GM19193 (cell line): ENCODE results near the gene ULK3.

Source experiments
- POLR2A ChIP-seq: IDR thresholded peaks from 4 replicates; pipeline ENCODE4 v1.6.1; 2011; ENCODE audit not compliant: insufficient read depth, insufficient read length; ENCODE audit errors: extremely low read depth

ULK3 gene, protein sequence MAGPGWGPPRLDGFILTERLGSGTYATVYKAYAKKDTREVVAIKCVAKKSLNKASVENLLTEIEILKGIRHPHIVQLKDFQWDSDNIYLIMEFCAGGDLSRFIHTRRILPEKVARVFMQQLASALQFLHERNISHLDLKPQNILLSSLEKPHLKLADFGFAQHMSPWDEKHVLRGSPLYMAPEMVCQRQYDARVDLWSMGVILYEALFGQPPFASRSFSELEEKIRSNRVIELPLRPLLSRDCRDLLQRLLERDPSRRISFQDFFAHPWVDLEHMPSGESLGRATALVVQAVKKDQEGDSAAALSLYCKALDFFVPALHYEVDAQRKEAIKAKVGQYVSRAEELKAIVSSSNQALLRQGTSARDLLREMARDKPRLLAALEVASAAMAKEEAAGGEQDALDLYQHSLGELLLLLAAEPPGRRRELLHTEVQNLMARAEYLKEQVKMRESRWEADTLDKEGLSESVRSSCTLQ

DNA sequence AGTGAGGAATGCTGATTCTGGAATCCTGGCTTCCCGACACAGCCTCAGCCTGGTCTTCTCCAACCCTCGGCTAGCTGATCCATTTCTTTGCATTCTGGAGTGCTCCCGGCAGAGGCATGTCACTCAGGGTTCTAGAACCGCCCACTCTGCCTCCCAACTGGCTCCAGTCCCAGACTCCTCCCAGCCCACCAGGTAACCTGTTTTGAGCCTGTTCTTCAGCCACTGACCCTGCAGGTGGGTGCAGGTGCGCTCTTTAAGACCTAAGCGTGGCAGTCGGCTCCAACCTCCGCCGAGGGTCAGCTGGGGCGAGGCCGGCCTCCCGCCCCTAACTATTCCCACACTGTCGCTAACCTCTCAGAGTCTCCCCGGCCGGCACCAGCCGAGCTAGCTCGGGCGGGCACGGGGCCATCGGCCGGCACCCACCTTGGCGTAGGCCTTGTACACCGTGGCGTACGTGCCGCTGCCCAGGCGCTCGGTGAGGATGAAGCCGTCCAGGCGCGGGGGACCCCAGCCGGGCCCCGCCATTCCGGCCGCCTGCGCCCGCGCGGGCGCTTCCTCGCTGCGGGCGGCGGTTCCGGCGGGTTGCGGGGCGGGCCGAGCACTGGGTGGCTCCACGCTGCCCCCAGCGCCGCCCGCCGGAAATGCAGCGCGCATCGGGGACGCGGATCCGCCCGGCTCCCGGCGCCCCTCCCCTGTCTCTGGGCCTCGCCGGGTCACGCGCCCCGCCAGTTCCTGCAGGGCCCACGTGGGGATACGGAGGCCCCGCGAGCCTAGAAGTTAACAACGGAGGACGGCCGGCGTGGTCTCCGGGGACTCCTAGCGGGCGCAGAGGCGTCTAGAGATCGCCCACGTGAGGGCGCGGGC lies at the start of gene ULK3:
Gene ULK3 (minus strand): TSS at position 576 of the 864 bp plus-strand sequence. CDS start 51 bp downstream, at position 525.
- TF ChIP-seq POLR2A, result peak; percentile 69

DNA sequence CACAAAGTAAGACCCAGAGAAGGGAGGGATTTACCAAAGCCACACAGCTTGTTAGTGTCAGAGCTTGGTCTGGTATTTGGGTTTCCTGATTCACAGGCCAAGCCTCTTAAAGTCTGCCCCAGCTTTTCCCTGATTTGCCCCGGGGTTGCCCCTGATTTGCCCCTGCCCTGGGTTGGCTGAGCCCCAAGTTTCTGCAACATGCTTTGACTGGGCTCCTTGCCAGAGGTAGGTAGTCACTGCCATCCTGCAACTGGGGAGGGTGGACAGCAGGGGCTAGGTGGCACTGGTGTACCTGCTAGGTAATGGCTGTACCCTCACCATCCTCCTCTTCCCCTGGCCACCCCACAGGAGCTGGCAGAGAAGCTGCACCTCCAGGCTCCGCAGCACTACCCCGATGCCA lies 49.4 kb upstream of the ULK3 start:
- no peak for TF ChIP-seq POLR2A

DNA sequence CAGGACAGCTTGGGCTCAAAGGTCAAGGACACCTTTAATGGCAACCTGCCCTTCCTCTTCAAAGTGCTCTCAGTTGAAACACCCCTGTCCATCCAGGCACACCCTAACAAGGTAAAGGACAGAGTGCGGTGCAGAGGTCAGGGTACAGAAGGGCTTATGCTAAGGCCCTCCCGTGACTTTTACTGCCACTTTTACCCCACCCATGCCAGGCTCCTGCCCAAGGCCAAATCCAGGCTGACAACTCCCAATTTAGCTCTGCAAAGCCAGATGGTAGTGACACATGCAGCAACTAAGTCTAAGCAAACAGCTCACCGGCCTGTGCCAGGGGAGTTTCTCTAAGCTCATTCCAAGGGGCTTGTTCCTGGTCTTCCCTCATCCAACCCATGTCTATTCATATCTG lies 48.5 kb upstream of the ULK3 start:
- TF ChIP-seq POLR2A, result no peak

DNA sequence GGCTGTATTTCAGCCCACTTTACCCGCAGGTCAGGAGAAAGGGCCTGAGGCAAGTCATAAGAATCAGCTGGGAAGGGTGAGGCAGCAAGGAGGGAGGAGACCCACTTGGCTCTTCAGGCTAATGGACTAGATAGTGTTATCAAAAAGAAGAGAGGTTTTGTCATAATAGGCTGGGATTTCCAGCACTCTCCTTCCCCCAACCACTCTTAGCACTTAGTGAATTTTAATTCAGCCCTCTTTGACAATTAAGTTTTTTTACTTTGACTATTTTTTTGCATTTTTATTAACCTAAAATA lies 47.7 kb upstream of the ULK3 start:
- no peak for TF ChIP-seq POLR2A

DNA sequence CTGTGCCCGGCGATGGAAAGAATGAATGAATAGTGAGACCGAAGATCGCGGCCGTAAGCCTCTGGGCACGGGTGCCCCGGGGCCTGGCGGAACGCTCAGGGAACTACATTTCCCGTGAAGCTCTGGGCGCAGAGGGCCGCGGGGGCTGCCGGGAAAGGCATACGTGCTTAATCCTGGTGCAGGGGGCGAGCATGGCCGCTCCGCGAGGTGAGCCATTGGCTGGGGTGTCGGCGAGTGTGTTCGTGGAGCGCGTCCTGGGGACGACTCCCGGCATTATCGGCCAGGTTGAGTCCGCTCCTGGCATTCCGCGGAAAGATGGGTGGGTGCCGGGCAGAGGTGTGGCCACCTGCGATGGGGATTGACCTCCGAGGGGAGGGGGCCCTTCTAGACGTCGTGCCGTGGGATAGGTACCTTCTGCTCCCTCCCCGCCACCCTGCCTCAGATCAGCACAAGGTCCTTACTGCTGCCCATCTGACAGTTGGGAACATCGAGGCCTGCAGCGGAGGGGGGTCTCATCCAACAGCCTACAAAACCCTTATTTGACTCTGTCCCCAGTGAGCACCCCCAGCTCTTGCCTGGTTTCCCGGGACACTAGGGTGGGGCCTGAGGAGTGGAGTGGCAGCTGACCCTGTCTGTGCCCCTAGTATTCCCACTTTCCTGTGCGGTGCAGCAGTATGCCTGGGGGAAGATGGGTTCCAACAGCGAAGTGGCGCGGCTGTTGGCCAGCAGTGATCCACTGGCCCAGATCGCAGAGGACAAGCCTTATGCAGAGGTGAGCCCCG lies 47.1 kb upstream of the ULK3 start, which contains the start of gene MPI:
Gene MPI (plus strand): TSS at position 160 of the 782 bp plus-strand sequence. CDS start 32 bp downstream, at position 192.
- TF ChIP-seq POLR2A, result peak; percentile 96

DNA sequence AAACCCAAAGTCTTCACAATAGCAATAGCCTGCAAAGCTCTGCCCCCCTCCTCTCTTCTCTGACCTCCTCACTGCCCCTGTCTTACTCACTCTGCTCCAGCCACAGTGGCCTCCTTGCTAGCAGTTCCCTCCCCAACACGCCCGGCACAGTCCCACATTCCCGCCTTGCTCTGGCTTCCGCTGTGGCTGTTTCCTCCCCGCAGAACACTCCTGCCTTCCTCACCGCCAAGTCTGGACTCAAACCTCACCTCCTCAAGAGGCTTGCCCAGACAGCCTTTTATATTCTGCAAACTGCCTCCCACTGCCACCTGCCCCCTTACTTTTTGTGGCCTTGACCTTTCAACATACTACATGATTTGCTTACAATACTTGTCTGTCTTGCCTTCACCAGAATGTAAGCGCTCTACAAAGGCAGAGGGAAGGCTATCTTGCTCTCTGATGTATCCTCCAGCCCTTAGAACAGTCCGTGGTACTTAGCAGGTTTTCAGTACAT lies 46.5 kb upstream of the ULK3 start:
- no peak for TF ChIP-seq POLR2A

DNA sequence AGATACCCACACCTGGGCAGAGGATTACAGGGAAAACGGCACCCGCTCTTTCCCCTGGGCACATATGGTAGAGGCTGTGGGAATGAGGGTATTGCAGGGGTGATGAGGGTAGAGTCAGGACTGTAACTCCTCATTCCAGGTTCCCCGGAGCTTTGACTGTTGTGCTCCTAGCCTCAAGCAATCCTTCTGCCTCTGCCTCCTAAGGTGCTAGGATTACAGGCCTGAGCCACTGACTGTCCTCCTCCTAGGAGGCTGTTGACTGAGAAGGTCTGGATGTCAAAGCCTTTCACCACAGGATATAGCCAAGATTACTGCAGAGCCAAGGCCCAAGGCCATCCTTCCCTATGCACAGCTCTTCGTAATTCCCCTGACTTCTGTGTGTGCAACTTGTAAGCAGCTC lies 45.8 kb upstream of the ULK3 start:
- TF ChIP-seq POLR2A, result no peak

DNA sequence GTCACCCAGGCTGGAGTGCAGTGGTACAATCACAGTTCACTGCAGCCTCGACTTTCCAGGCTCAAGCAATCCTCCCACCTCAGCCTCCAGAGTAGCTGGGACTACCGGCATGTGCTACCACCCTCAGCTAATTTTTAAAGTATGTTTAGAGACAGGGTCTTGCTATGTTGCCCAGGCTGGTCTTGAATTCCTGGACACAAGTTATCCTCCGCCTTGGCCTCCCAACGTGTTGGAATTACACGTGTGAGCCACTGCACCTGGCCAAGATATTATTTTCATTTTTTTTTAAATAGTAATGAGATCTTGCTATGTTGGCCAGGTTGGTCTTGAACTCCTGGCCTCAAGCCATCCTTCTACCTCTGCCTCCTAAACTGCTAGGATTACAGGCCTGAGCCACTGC lies 42.5 kb upstream of the ULK3 start:
- no peak for TF ChIP-seq POLR2A

DNA sequence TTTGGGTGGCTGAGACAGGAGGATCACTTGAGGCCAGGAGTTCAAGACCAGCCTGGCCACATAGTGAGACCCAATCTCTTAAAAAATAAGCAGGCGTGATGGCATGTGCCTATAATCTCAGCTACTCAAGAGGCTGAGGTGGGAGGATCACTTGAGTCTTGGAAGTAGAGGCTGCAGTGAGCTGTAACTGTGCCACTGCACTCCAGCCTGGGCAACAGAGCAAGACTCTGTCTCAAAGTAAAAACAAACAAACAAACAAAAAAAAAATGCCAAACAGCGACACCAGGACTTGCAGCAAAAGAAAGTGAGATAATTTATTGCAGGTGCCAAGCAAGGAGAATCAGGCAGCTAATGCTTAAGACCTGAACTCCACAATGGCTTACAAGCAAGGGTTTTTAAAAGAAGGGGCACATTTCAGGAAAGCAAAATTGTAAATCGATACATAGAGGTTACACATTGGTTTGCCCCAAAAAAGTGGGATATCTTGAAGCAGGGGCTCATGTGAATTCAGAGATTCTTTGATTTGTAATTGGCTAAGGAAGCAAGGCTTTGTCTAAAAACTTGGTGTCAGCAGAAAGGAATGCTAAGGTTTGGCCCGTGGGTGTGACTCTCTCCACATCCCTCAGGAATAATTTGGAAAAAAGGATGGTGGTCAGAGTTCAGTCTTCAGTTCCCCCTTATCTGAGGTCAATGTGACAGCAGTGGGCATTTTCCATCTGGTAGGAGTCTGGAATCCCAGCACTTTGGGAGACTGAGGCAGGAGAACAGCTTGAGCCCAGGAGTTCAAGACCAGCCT lies 41.7 kb upstream of the ULK3 start:
- no peak for TF ChIP-seq POLR2A

DNA sequence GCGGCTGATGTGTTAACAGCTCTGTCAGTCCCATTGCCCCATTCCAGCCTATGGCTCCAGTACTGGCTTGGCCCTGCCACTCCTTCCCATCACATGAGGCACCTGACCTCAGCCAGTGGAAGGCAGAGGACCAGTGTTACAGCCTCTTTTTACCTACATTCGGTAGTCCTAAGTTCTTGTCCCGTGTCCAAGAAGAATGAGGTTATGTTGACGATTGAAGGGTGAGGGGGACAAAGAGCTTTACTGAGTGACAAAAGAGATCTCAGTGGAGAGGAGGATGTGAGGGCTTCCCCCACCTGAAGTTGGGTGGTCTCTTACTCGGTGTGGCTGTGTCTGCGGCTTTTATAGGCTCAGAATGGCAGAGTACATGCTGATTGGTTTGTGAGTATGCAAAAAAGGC lies 39.6 kb upstream of the ULK3 start:
- TF ChIP-seq POLR2A, result no peak

DNA sequence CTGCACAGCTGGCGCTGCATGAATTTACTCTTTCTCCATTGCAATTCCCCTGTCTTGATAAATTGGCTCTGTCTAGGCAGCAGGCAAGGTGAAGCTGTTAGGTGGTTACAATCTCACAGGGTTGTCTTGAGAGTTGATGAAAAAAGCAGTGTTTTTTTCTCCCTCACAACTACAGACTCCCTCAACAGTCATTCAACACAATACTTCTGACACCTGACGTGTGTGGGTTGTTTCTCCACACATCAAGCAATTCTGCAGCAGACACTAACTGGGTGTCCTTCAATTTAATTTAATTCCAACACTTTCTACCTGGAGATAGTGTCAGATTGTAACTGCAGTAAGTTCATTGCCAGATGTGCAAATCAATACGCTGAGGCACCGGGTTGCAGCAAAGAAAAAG lies 35.3 kb upstream of the ULK3 start:
- no peak for TF ChIP-seq POLR2A

DNA sequence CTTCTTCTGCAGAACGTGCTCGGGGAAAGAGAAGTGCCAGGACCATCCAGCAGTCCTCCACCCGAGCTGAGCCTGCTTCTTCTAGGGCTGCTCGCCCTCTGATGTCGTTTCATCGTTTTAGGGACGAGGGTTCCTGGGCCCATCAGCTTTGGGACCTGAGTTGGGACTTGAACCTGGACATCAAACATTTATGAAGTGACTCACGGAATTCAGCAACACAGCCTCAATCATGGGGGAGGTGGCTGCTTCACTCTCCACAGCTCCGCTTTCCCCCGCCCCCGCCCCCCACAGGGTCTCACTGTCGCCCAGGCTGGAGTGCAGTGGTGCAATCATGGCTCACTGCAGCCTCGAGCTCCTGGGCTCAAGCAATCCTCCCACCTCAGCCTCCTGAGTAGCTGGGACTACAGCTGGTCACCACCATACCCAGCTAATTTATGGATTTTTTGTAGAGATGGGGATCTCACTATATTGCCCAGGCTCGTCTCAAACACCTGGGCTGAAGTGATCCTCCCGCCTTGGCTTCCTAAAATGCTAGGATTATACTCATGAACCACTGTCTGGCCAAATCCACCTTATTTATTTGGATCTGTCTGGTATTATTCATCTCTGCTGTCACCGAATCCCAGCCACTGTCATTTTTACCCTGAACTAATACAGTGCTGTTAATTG lies 30.9 kb upstream of the ULK3 start:
- no peak for TF ChIP-seq POLR2A

DNA sequence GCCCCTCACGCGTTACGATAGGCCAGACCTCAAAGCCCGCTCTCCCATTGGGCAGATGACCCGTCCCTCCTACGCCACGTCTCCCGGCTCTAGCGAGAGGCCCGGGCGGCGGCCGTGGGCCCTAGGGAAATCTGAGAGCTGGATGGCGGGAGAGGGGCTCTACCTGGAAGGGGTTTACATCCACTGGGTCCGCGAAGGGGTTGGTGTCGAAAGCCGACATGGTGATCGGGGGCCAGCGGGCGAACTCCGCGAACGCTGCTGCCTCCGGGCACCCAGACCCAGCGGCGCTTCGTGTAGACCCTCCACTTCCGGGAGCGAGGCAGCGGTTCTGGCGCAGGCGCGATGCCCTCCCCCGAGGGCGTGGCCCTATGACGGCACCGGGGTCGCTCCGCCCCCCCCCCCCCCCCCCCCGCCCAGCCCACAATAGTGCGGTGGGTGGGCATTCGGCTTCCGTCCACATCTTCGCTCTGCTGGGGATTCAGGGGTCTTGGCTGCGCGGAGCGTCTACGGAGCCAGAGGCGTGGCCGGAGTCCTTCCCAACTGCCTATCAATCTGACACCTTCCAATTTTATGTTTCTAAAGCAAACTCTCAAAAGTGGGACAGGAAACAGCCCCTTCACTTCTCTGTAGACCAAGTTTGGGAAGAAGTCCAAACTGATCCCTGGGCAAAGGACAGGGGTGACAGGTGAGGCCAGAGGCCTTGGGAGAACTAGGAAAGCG lies 30.2 kb upstream of the ULK3 start, which contains the start of gene SCAMP2:
Gene SCAMP2 (minus strand): TSS at position 330 of the 720 bp plus-strand sequence. CDS start 110 bp downstream, at position 220.
- TF ChIP-seq POLR2A, result peak; percentile 88
